HG02840 (cell line): ENCODE results near the gene SMIM41.

ENCODE experiments used
- ATAC-seq: cut with Tn5 transposase; IDR thresholded peaks from one replicate; pipeline ENCODE4 v1.9.1; 2021; ENCODE audit warnings: mild to moderate bottlenecking, moderate library complexity, moderate number of reproducible peaks; ENCODE audit not compliant: unreplicated experiment, low FRiP score

The SMIM41 gene

GRCh38 chr12:52119398-52120254 is 40.1 kb downstream of the SMIM41 start:
- ATAC-seq = no peak

GRCh38 chr12:52120951-52121823 is 41.7 kb downstream of the SMIM41 start:
- ATAC-seq = no peak

GRCh38 chr12:52121824-52122539 is 42.5 kb downstream of the SMIM41 start:
- no peak for ATAC-seq

DNA sequence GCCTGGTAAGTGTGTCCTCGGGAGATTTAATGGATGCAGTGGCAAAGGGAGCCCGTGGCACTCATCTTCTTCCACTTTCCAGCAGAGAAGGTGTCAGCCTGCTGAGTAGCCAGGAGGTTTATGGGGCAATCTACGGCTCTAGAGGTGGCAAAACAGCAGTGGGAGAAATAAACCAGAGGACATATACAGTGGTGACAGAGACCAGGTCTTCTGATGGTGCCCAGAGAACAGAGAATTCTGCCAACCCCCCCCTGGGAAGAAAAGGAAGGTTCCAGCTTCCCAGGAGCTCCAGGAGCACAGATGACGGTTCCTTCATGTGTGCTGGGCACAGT is 43.0 kb downstream of the SMIM41 start:
- no peak for ATAC-seq

- ATAC-seq = no peak
Measured at GRCh38 chr12:52122904-52123303, 43.4 kb downstream of the SMIM41 start.

DNA sequence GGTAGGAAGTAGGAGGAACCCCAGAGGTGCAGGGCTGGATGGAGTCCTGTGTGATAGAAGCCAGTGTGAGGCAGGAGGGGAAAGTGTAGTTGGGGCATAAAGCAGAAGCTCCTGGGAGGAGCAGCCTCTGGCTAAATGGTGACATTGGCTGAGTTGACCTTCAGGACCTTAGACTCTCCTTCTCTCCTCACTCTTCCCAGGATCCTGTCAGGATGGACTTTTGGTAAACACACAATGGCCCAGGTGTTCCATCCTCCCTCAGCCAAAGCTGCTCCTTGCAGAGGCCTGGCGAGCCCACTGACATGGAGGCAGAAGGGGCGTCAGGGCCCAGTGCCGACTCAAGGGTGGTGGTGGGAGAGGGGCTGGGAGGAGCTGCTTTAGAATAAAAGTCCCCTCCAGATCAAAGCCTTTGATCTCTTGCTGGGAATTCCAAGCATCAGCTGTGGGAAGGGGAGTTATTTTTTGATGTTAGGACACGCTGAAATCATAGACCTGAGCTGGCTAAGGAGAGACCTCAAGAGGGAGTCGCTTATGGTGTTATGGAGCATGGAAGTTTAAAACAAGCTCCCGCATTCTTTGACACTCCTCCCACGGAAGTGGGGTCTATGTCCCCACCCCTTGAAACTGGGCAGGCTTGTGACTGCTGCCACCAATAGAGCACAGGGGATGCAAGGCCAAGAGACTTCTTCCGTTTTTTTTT is 44.1 kb downstream of the SMIM41 start:
- no peak for ATAC-seq

DNA sequence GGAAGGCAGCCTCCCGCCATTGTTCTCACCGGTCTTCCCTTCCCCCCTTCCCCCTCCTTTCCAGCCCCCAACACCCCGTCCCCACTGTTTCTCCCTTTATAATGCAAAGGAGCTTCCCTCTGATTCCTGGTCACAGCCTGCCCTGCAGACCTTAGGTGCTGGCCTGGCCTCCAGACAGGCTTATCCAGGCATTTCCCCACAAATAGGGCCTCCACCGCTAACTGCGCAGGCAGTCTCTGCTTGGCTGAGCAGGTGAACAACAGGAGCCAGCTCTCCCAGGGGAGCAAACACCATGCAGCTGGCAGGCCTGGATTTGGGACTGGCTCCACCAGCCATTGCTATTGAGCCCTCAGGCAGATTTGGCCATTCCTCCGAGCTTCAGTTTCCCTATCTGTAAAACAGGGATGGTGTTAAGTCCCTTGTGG is 46.0 kb downstream of the SMIM41 start:
- no peak for ATAC-seq

- ATAC-seq = no peak
Measured at GRCh38 chr12:52126050-52126604, 46.6 kb downstream of the SMIM41 start.

- ATAC-seq = no peak
Measured at GRCh38 chr12:52126605-52127578, 47.4 kb downstream of the SMIM41 start.

DNA sequence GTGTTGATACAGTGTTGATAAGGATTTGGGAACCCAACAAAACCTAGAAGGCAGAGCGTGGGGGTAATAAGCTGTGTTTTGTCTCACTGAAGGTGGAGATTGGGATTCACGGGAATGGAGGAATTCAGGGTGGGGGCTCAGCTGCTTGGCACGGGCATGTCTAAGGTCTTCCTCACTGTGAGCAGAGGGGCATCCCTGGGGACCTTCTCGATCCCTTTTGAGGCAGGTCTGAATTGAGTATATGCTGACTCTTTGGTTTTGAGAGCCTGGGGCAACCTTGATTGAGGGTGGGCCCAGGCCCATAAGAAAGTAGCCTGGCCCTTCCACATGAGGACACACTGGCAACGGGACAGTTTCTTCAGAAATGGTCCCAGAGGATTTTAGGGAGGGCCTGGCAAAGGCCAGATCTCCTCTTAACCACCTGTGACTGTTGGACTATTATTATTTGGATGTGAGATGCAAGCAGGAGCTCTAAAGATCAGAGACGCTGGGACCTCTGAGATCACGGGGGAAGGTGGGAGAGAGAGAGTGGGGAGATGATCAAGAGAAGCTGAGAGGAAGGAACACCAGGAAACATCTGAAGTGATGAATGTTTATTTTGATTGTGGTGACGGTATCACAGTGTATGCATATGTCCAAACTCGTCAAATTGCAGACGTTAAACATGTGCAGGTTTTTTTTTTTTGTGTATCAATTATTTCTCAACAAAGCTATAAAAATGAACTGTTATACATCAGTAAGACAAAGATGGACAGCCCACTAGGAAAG is 48.4 kb downstream of the SMIM41 start:
- no peak for ATAC-seq

DNA sequence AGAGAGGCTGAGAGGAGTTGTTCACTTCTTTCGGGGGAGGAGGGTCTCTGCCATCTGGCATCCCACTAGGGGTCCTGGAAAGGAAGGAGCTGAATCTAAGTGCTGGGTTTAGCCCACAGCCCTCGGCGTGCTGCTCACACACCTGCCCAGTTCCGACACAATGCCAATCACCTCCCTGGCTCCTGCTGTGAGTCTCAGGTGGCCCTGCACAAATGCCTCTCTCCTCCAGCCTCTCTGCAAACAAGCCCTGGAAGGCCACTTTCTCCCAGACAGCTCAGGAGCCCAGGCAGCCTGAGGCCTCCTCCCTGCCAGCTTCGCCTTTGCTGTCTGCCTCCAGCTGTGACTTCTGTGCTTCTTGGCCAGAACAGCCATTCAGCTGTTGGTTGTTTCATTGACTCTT is 51.2 kb downstream of the SMIM41 start:
- no peak for ATAC-seq

GRCh38 chr12:52132754-52133161 is 53.3 kb downstream of the SMIM41 start:
- no peak for ATAC-seq

DNA sequence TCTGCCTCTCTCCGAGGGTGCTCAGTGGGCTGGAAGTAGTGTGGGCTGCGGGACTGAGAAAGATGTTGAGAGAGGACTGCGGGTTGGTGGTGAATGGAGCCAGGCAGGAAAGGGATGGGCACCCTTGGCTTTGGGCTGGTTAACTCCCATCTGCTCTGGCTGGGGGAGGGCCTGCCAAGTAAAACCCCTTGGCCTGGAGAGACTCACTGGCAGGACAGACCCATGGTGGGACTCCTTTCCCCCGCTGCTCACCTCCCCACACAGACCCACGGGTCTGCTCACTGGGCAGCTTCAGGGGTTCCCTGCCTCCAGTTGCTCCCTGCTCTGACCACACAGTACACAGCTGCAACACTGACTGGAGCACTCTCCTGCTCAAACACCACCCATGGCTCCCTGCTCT is 58.2 kb downstream of the SMIM41 start:
- no peak for ATAC-seq

DNA sequence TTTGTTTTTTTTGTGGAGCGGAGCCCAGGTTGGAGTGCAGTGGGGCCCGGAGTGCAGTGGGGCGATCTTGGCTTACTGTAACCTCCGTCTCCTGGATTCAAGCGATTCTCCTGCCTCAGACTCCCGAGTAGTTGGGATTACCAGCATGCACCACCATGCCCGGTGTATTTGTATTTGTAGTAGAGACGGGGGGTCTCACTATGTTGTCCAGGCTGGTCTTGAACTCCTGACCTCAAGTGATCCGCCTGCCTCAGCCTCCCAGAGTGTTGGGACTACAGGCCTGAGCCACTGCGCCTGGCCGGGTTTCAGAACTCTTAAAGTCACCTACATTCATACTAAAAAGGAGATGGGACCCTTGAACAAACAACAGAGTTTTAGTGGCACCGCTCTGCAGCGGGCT is 59.6 kb downstream of the SMIM41 start:
- ATAC-seq = no peak

DNA sequence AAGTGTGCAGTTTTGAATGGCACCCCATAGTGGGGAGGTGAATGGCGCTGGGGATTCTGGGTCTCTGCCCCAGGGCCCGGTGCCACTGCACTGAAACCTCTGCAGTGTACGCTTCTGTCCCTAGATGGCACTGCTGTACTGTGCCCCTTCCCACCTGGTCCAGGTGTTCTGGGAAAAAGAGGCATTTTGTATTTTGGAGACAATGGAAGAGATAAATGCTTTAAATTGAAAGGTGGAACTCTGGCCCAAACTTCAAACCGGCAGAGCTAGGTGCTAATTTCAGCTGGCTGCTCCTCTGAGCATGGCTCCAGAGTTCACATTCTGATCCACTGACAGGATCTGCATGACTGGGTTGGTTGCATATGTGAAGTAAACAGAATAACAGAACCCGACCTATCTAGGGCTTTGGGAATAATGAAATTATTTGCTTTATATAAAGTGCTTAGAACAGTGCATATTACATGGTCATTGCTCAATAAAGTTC is 60.1 kb downstream of the SMIM41 start:
- ATAC-seq = no peak

DNA sequence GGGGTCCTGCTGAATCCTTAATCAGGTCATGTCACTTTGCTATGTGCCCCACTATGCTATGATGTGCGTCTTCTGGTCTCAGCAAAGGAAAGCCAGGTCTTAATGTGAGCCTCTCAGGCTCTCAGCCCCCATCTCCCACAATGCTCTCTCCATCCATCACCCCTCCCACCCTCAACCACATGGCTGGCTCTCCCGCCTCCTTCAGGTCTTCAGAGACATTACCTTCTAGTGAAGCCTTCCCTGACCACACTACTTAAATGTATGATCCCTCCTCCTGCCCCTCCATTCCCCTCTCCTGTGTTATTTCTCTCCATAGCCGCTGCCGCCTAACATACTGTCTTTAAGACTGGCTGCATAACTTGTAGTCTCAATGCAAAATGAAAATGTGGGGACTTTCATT is 61.8 kb downstream of the SMIM41 start:
- no peak for ATAC-seq

- no peak for ATAC-seq
Measured at GRCh38 chr12:52141875-52142274, 62.4 kb downstream of the SMIM41 start.

- ATAC-seq = no peak
Measured at GRCh38 chr12:52142431-52142830, 62.9 kb downstream of the SMIM41 start.
